HepG2 (cell line): ENCODE data around the gene ITGB2.

Source experiments
- CTCF ChIP-seq: sonication (generic); formaldehyde crosslinking; IDR thresholded peaks from 2 replicates; pipeline ENCODE4 v1.5.0; 2020; ENCODE audit warnings: mild to moderate bottlenecking, missing genetic modification reagents, moderate library complexity
- ELF4 ChIP-seq: sonication (generic); formaldehyde crosslinking; IDR thresholded peaks from 2 replicates; pipeline ENCODE4 v1.5.0; 2020; ENCODE audit warnings: missing genetic modification reagents, mild to moderate bottlenecking, moderate library complexity, borderline replicate concordance
- EP300 ChIP-seq, 3 experiments: sonication (generic) in 1 of 3; formaldehyde crosslinking in 1 of 3; IDR thresholded peaks; 2 replicates each; pipeline versions ENCODE4 v1.5.1 to v1.6.1; 2011 to 2020; ENCODE audit warnings: low read depth in 2 of 3, low read length in 2 of 3, borderline replicate concordance in 1 of 3, improper control_type of control experiment in 1 of 3, mild to moderate bottlenecking in 1 of 3, missing genetic modification reagents in 1 of 3, moderate library complexity in 1 of 3
- LRRFIP1 ChIP-seq: sonication (generic); formaldehyde crosslinking; conservative IDR thresholded peaks from 2 replicates; pipeline ENCODE4 v1.4.0; 2020; ENCODE audit warnings: missing genetic modification reagents
- RNF219 ChIP-seq: sonication (generic); formaldehyde crosslinking; IDR thresholded peaks from 2 replicates; pipeline ENCODE4 v1.5.0; 2020; ENCODE audit warnings: mild to moderate bottlenecking, missing genetic modification reagents
- SSRP1 ChIP-seq: IDR thresholded peaks from 2 replicates; pipeline ENCODE4 v1.6.1; 2016; ENCODE audit warnings: control low read depth
- TP53 ChIP-seq: sonication (generic); formaldehyde crosslinking; conservative IDR thresholded peaks from 2 replicates; pipeline ENCODE4 v1.4.0; 2020; ENCODE audit warnings: missing genetic modification reagents
- ZFP36L2 ChIP-seq: sonication (generic); formaldehyde crosslinking; IDR thresholded peaks from 2 replicates; pipeline ENCODE4 v1.4.0; 2020; ENCODE audit warnings: missing genetic modification reagents
- ZMAT3 ChIP-seq: sonication (generic); formaldehyde crosslinking; conservative IDR thresholded peaks from 2 replicates; pipeline ENCODE4 v1.7.0; 2021; ENCODE audit warnings: missing genetic modification reagents
- ZSCAN20 ChIP-seq: sonication (generic); formaldehyde crosslinking; IDR thresholded peaks from 2 replicates; pipeline ENCODE4 v1.4.0; 2020; ENCODE audit warnings: missing genetic modification reagents, mild to moderate bottlenecking, borderline replicate concordance

GRCh38 chr21:44967082-44968047 is 46.7 kb upstream of the ITGB2 start:
- no peak for TF ChIP-seq ZFP36L2 (CRISPR knock-in tag)
- no peak for TF ChIP-seq EP300 (IDR thresholded peaks at IDR 0.05; ENCODE audit: low read depth in 2 of 2, low read length in 2 of 2)
- no peak for TF ChIP-seq EP300 (CRISPR knock-in tag; IDR thresholded peaks at IDR 0.05; ENCODE audit: borderline replicate concordance)
- TF ChIP-seq TP53 = no peak
- no peak for TF ChIP-seq LRRFIP1 (CRISPR knock-in tag)
- no peak for TF ChIP-seq ELF4 (CRISPR knock-in tag)
- no peak for TF ChIP-seq ZSCAN20 (CRISPR knock-in tag)
- no peak for TF ChIP-seq ZMAT3 (CRISPR knock-in tag)
- no peak for TF ChIP-seq RNF219 (CRISPR knock-in tag)
- TF ChIP-seq CTCF (CRISPR knock-in tag) = no peak
- no peak for TF ChIP-seq SSRP1
